Measurements from ENCODE around the gene RGS6.

- TF ChIP-seq CTCF (IDR thresholded peaks at IDR 0.05) = no peak
- no peak for TF ChIP-seq POLR2A (IDR thresholded peaks at IDR 0.05)
These were observed 138.2 kb downstream of the RGS6 start for GRCh38 chr14:72070458-72070857.

Measured in breast epithelium (tissue), 3 donors.